ENCODE data around the gene SPIRE1. TPM values are rescaled to one million over a fixed set of nuclear protein-coding genes. Genes with fewer than 3 reads are reported as not detected.

The SPIRE1 gene
- total and polyA plus RNA-seq, 2 experiments from 2014 or later: 10.7 to 28.6 TPM

GRCh38 chr18:12659904-12660605 is 2.1 kb upstream of the SPIRE1 start:
- Histone ChIP-seq H3K9ac (no peak overlapping the region), H3K4me1 (ENCODE audit: insufficient read depth) (peaks cover 14% of the 10 kb centered on the region; the same call in 1 of the 2 replicates), H3K27me3 (replicated peaks; ENCODE audit: insufficient read depth) (no peaks in the 10 kb centered on the region), H3K9me2 (ENCODE audit: insufficient read depth) (no peaks in the 10 kb centered on the region), H2AFZ (no peak overlapping the region), H3K9me3 (ENCODE audit: low read depth) (no peaks in the 10 kb centered on the region), H3K79me2 (ENCODE audit: insufficient read depth) (peaks cover 16% of the 10 kb centered on the region), H3K27ac (no peak overlapping the region), H3K4me3 (no peak overlapping the region), H3K36me3 (ENCODE audit: low read depth) (no peaks in the 10 kb centered on the region), H3F3A (ENCODE audit: insufficient read depth) (peaks cover 27% of the 10 kb centered on the region), H3K4me2 (ENCODE audit: unreplicated experiment) (no peak overlapping the region), H4K20me1 (ENCODE audit: insufficient read depth) (peaks cover 4% of the 10 kb centered on the region)
- 84 to 88% methylated on average over 9 of the region's 9 CpGs for WGBS, 2 experiments (ENCODE audit: low coverage in 1 of 2, low lambda C conversion rate in 2 of 2, missing lambda C conversion rate in 2 of 2)
- DNase-seq: peak; percentile 75
- TF ChIP-seq EZH2phosphoT487 (IDR thresholded peaks at IDR 0.05; ENCODE audit: insufficient read depth, low read depth) (no peak), EZH2 (IDR thresholded peaks at IDR 0.05; ENCODE audit: insufficient read depth, poor library complexity, severe bottlenecking) (no peak)
- in situ Hi-C loops (cut with MboI): loop anchor here (10.0 kb wide), 1 partner anchor 55 kb away; no protein-coding TSS in a partner anchor

DNA sequence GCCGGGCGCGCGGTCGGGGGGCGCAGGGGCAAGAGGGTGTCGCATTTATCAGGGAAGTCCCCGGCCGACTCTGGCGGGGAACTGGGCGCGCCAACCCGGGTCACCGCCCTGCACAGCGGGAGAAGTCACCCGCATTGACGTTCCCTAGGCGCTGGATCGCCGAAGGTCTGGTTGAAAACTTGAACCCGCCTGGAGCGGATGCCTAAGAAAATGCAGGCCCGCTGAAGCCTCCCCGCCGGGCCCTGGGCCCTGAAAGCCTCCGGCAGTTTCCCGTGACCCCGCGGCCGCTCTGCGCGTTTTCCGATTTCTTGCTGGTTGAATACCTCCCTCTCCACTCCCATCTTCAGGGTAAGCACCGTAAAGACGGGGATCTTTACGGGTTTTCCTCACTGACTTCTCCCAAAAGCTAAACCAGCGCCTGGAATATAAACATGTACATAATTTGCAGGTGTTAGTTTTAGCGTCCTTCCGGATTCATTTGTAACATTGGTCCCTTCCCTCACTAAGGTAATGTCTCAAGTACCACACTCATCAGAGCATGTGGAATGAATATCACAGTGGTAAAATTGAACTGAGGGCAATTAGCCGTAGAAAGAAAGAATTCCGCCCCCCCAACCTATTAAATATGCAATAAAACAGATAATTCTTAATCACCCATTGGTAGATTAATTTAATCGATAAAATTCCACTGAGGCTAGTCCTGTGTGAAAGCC is 675 bp upstream of the SPIRE1 start:
- Histone ChIP-seq H3K36me3 (ENCODE audit: low read depth) (no peaks in the 10 kb centered on the region), H3K4me3 (peak overlapping the region; percentile 81), H3K27ac (peak overlapping the region; percentile 79), H3K27me3 (replicated peaks; ENCODE audit: insufficient read depth) (no peaks in the 10 kb centered on the region), H3K9me3 (ENCODE audit: low read depth) (no peaks in the 10 kb centered on the region), H4K20me1 (ENCODE audit: insufficient read depth) (peaks cover 4% of the 10 kb centered on the region), H3F3A (ENCODE audit: insufficient read depth) (peaks cover 28% of the 10 kb centered on the region), H3K9me2 (ENCODE audit: insufficient read depth) (no peaks in the 10 kb centered on the region), H3K79me2 (ENCODE audit: insufficient read depth) (peaks cover 30% of the 10 kb centered on the region), H3K4me1 (ENCODE audit: insufficient read depth) (peaks cover 16% of the 10 kb centered on the region), H3K9ac (peak overlapping the region; percentile 92), H2AFZ (peak overlapping the region; percentile 81), H3K4me2 (ENCODE audit: unreplicated experiment) (peak overlapping the region; percentile 75)
- TF ChIP-seq EZH2phosphoT487 (IDR thresholded peaks at IDR 0.05; ENCODE audit: insufficient read depth, low read depth): no peak
- TF ChIP-seq EZH2 (IDR thresholded peaks at IDR 0.05; ENCODE audit: insufficient read depth, poor library complexity, severe bottlenecking): no peak
- in situ Hi-C loops (cut with MboI): no loop called here
- 40 to 48% methylated on average over 27 to 35 of the region's 42 CpGs for WGBS, 2 experiments (ENCODE audit: low coverage in 1 of 2, low lambda C conversion rate in 2 of 2, missing lambda C conversion rate in 2 of 2)
- peak; percentile 58 for DNase-seq

GRCh38 chr18:12656938-12657683 is 796 bp downstream of the SPIRE1 start:
- Histone ChIP-seq H3K27me3 (replicated peaks; ENCODE audit: insufficient read depth) (no peaks in the 10 kb centered on the region), H3K9me3 (ENCODE audit: low read depth) (no peaks in the 10 kb centered on the region), H3K27ac (peak overlapping the region; percentile 79), H3K36me3 (ENCODE audit: low read depth) (no peaks in the 10 kb centered on the region), H3K4me2 (ENCODE audit: unreplicated experiment) (peak overlapping the region; percentile 86), H3K9me2 (ENCODE audit: insufficient read depth) (no peaks in the 10 kb centered on the region), H3F3A (ENCODE audit: insufficient read depth) (peaks cover 43% of the 10 kb centered on the region), H3K9ac (peak overlapping the region; percentile 92), H3K79me2 (ENCODE audit: insufficient read depth) (peaks cover 45% of the 10 kb centered on the region), H2AFZ (peak overlapping the region; percentile 62), H3K4me1 (ENCODE audit: insufficient read depth) (peaks cover 31% of the 10 kb centered on the region), H4K20me1 (ENCODE audit: insufficient read depth) (peaks cover 10% of the 10 kb centered on the region), H3K4me3 (peak overlapping the region; percentile 81)
- in situ Hi-C loops (cut with MboI): no loop called here
- DNase-seq: peak; percentile 82
- 1 to 3% methylated on average over 38 to 54 of the region's 89 CpGs for WGBS, 2 experiments (ENCODE audit: low coverage in 1 of 2, low lambda C conversion rate in 2 of 2, missing lambda C conversion rate in 2 of 2)
- TF ChIP-seq EZH2 (IDR thresholded peaks at IDR 0.05; ENCODE audit: insufficient read depth, poor library complexity, severe bottlenecking): no peak
- TF ChIP-seq EZH2phosphoT487 (IDR thresholded peaks at IDR 0.05; ENCODE audit: insufficient read depth, low read depth): no peak

DNA sequence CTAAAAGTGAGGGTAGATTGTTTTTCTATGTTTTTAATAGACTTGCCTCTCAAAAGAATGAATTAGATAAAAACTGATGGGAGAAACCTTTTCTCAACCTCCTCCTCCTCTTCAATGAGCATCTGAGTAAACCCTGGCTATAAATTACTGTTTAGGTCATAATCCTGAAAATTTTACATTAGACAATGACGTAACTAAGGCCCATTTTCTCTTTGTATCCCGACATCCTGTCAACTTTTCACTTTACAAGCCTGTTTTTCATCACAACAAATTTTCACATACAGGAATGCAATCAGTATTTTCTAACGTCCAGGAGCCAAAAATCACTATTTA is 1.3 kb downstream of the SPIRE1 start:
- Histone ChIP-seq H2AFZ (peak overlapping the region; percentile 62), H3K79me2 (ENCODE audit: insufficient read depth) (peaks cover 51% of the 10 kb centered on the region), H3K36me3 (ENCODE audit: low read depth) (no peaks in the 10 kb centered on the region), H3K9me3 (ENCODE audit: low read depth) (no peaks in the 10 kb centered on the region), H3K27me3 (replicated peaks; ENCODE audit: insufficient read depth) (no peaks in the 10 kb centered on the region), H3K27ac (peak overlapping the region; percentile 79), H3K9me2 (ENCODE audit: insufficient read depth) (no peaks in the 10 kb centered on the region), H3K4me1 (ENCODE audit: insufficient read depth) (peaks cover 34% of the 10 kb centered on the region), H3F3A (ENCODE audit: insufficient read depth) (peaks cover 48% of the 10 kb centered on the region), H3K4me2 (ENCODE audit: unreplicated experiment) (peak overlapping the region; percentile 86), H4K20me1 (ENCODE audit: insufficient read depth) (peaks cover 10% of the 10 kb centered on the region), H3K9ac (peak overlapping the region; percentile 92), H3K4me3 (peak overlapping the region; percentile 81)
- in situ Hi-C loops (cut with MboI): no loop called here
- WGBS, 2 experiments (ENCODE audit: low coverage in 1 of 2, low lambda C conversion rate in 2 of 2, missing lambda C conversion rate in 2 of 2): 1% methylated on average over 3 of the region's 3 CpGs
- TF ChIP-seq EZH2 (IDR thresholded peaks at IDR 0.05; ENCODE audit: insufficient read depth, poor library complexity, severe bottlenecking) (no peak), EZH2phosphoT487 (IDR thresholded peaks at IDR 0.05; ENCODE audit: insufficient read depth, low read depth) (no peak)
- DNase-seq: peak; percentile 72

Data from GM23248 (cell line).